GM23248 (cell line): ENCODE results near the gene WBP1. TPM values are rescaled to one million over a fixed set of nuclear protein-coding genes. Genes with fewer than 3 reads are reported as not detected.

Source experiments
- DNase-seq: peaks from one replicate; pipeline ENCODE4 v3.0.0-alpha.2; 2015
- H2AFZ ChIP-seq: fragments of 200-600 bp; sonication (generic); 2 replicates; pipeline ENCODE4 v1.6.1; 2016; ENCODE audit warnings: antibody characterized with exemption
- H3F3A ChIP-seq: fragments of 200-600 bp; sonication (generic); 2 replicates; pipeline ENCODE4 v1.6.1; 2016; ENCODE audit warnings: mild to moderate bottlenecking, antibody characterized with exemption, mixed run types; ENCODE audit not compliant: insufficient read depth
- H3K27ac ChIP-seq: fragments of 200-600 bp; sonication (generic); 2 replicates; pipeline ENCODE4 v1.5.1; 2016; ENCODE audit warnings: mild to moderate bottlenecking
- H3K27me3 ChIP-seq: fragments of 200-600 bp; sonication (generic); replicated peaks from 2 replicates; pipeline ENCODE4 v1.6.1; 2016; ENCODE audit warnings: mild to moderate bottlenecking; ENCODE audit not compliant: insufficient read depth
- H3K36me3 ChIP-seq: fragments of 200-600 bp; sonication (generic); 2 replicates; pipeline ENCODE4 v1.6.1; 2016; ENCODE audit warnings: low read depth, mild to moderate bottlenecking
- H3K4me1 ChIP-seq: fragments of 200-600 bp; sonication (generic); 2 replicates; pipeline ENCODE4 v1.6.1; 2016; ENCODE audit warnings: mild to moderate bottlenecking; ENCODE audit not compliant: insufficient read depth
- H3K4me2 ChIP-seq: fragments of 200-600 bp; sonication (generic); one replicate; pipeline ENCODE4 v1.6.1; 2016; ENCODE audit warnings: mild to moderate bottlenecking; ENCODE audit not compliant: unreplicated experiment
- H3K4me3 ChIP-seq: fragments of 200-600 bp; sonication (generic); 2 replicates; pipeline ENCODE4 v1.5.1; 2016; ENCODE audit warnings: mild to moderate bottlenecking
- H3K79me2 ChIP-seq: fragments of 200-600 bp; sonication (generic); 2 replicates; pipeline ENCODE4 v1.6.1; 2016; ENCODE audit warnings: mild to moderate bottlenecking; ENCODE audit not compliant: insufficient read depth
- H3K9ac ChIP-seq: fragments of 200-600 bp; sonication (generic); 2 replicates; pipeline ENCODE4 v1.6.1; 2016; ENCODE audit warnings: mild to moderate bottlenecking
- H3K9me2 ChIP-seq: fragments of 200-600 bp; sonication (generic); 2 replicates; pipeline ENCODE4 v1.6.1; 2016; ENCODE audit warnings: mixed run types, mild to moderate bottlenecking, moderate library complexity; ENCODE audit not compliant: insufficient read depth
- H3K9me3 ChIP-seq: fragments of 200-600 bp; sonication (generic); one replicate; pipeline ENCODE4 v1.6.1; 2017; ENCODE audit warnings: low read depth
- H4K20me1 ChIP-seq: fragments of 200-600 bp; sonication (generic); 2 replicates; pipeline ENCODE4 v1.6.0; 2016; ENCODE audit not compliant: insufficient read depth
- EZH2 ChIP-seq: fragments of 200-600 bp; sonication (generic); IDR thresholded peaks from 2 replicates; pipeline ENCODE4 v1.6.1; 2018; ENCODE audit warnings: antibody characterized with exemption, mild to moderate bottlenecking; ENCODE audit not compliant: insufficient read depth, poor library complexity, severe bottlenecking
- EZH2phosphoT487 ChIP-seq: fragments of 200-600 bp; sonication (generic); IDR thresholded peaks from 2 replicates; pipeline ENCODE4 v1.6.1; 2018; ENCODE audit warnings: antibody characterized with exemption, moderate library complexity, mild to moderate bottlenecking, low read depth; ENCODE audit not compliant: insufficient read depth
- WGBS, 2 experiments: methylation state at CpG; one replicate each; pipeline ENCODE4 v1.1.6; 2015 to 2017; ENCODE audit warnings: low lambda C conversion rate in 2 of 2, low coverage in 1 of 2; ENCODE audit errors: missing lambda C conversion rate in 2 of 2; 5-methylcytosine and 5-hydroxymethylcytosine counted together
- in situ Hi-C: fragments of 300-500 bp; cut with MboI; formaldehyde crosslinking; loops from 2 replicates; pipeline ENCODE4 v1.15.0; 2020
- polyA plus RNA-seq: library from polyadenylated mRNA; unstranded; fragments of >200 nt; fragmentation: Nextera tagmentation; extraction: Ambion mirVana; gene quantifications from 2 replicates; pipeline ENCODE4 v1.2.1, GENCODE V29; 2016
- total RNA-seq: library from RNA; depleted of rRNA; stranded (reverse); fragments of >200 nt; shearing (Covaris generic); gene quantifications from 2 replicates; pipeline ENCODE4 v1.2.3, GENCODE V29; 2014

The WBP1 gene
- total and polyA plus RNA-seq, 2 experiments from 2014 or later: 47.1 to 58.7 TPM

DNA sequence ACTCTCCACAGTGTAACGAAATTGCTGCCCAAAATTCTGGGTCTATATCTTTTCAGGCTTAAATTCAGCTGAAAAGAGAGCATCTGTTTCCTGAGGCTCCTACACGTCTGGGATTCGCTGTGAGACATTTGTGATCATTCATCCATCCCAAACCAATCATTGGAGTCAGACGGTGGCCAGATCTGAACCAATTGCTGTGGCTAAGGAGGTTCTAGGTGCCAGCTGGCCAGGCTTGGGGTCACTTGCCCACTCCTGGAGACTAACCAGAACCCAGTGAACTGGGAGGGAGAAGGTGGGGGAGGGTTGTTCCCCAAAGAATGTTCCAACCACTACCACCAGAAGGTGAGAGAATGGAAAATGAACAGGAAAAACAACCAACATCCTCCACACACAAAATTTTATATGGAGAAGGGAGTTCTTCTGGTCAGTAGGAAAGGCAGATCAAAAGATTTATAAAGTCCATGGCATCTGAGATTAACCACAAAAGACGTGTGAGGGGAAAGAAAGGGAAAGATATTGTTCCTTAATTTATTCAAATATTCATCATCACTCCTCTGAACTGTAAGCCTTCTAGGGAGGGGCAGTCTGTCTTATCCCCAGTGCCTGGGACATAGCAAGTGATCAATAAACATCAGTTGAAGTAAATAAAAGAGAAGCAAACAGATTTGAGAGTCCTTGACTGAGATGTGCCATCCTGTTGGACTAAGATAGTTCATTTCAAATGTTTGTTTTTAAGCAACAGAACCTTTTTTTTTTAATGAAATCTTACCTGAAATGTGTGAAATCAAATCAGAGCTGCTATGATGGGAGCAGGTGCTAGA, 13.5 kb upstream of the WBP1 start:
- Histone ChIP-seq H3K4me2 (peak overlapping the region; percentile 56), H3K27me3 (no peaks in the 10 kb centered on the region), H3K79me2 (peaks cover 1% of the 10 kb centered on the region), H3K27ac (no peak overlapping the region), H3K9me2 (no peaks in the 10 kb centered on the region), H4K20me1 (no peaks in the 10 kb centered on the region), H3K4me1 (peaks cover 4% of the 10 kb centered on the region; the same call in 1 of the 2 replicates), H3K4me3 (no peak overlapping the region), H2AFZ (peak overlapping the region; percentile 16; the same call in 1 of the 2 replicates), H3F3A (0 out of 2 replicates have a peak, but pooled peaks cover 4% of the 10 kb centered on the region), H3K36me3 (no peaks in the 10 kb centered on the region), H3K9ac (no peak overlapping the region), H3K9me3 (no peaks in the 10 kb centered on the region)
- 14 to 15% methylated on average over 5 of the region's 5 CpGs for WGBS, 2 experiments
- TF ChIP-seq EZH2: no peak
- no peak for TF ChIP-seq EZH2phosphoT487
- no peak for DNase-seq
- in situ Hi-C loops: no loop called here

GRCh38 chr2:74447230-74447999, 10.8 kb upstream of the WBP1 start:
- no peaks in the 10 kb centered on the region for H3K9me3 ChIP-seq
- H3K79me2 ChIP-seq: no peaks in the 10 kb centered on the region

DNA sequence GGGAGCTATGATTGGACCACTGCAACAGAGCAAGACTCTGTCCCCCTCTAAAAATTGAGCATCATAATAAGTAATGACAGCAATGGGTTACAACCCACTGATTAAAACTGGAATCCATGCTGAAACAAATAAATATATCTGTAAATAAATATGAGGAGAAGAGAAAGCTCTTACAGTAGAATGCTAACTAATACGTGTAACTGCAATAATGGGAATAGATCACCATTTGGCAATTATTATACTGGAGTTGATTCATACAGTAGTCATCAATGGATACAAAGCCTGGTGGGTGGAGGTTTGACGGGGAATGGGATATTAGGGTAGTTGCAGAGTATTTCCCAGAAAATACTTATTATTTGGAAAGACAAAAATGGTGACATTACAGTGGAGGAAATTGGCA, 9.5 kb upstream of the WBP1 start:
- no peaks in the 10 kb centered on the region for H3K79me2 ChIP-seq
- TF ChIP-seq EZH2phosphoT487 (no peak), EZH2 (no peak)
- peak; percentile 67 for DNase-seq
- H3K27ac ChIP-seq: no peak overlapping the region
- 0 out of 2 replicates have a peak, but pooled peaks cover 3% of the 10 kb centered on the region for H3F3A ChIP-seq
- H3K36me3 ChIP-seq: no peaks in the 10 kb centered on the region
- no peaks in the 10 kb centered on the region for H3K9me2 ChIP-seq
- no peak overlapping the region for H3K4me2 ChIP-seq
- no peak overlapping the region for H3K9ac ChIP-seq
- H3K9me3 ChIP-seq: no peaks in the 10 kb centered on the region
- H3K27me3 ChIP-seq: no peaks in the 10 kb centered on the region
- no peak overlapping the region for H2AFZ ChIP-seq
- in situ Hi-C loops: no loop called here
- no peaks in the 10 kb centered on the region for H4K20me1 ChIP-seq
- WGBS, 2 experiments: 0% methylated on average over 2 of the region's 2 CpGs
- 0 out of 2 replicates have a peak, but pooled peaks cover 3% of the 10 kb centered on the region for H3K4me1 ChIP-seq
- no peak overlapping the region for H3K4me3 ChIP-seq

More at GRCh38 chr2:74447230-74447999, 10.8 kb upstream of the WBP1 start:
- Histone ChIP-seq H3F3A (0 out of 2 replicates have a peak, but pooled peaks cover 4% of the 10 kb centered on the region), H3K9me2 (no peaks in the 10 kb centered on the region), H3K36me3 (no peaks in the 10 kb centered on the region), H3K27me3 (no peaks in the 10 kb centered on the region), H3K4me1 (0 out of 2 replicates have a peak, but pooled peaks cover 4% of the 10 kb centered on the region), H3K4me3 (no peak overlapping the region), H4K20me1 (no peaks in the 10 kb centered on the region), H3K4me2 (no peak overlapping the region), H3K27ac (no peak overlapping the region), H2AFZ (no peak overlapping the region), H3K9ac (no peak overlapping the region)
- TF ChIP-seq EZH2: no peak
- no peak for DNase-seq
- in situ Hi-C loops: no loop called here
- WGBS, 2 experiments: 74 to 75% methylated on average over 5 of the region's 5 CpGs

GRCh38 chr2:74450570-74451190, 7.6 kb upstream of the WBP1 start:
- in situ Hi-C loops: no loop called here
- peaks cover 7% of the 10 kb centered on the region for H3K79me2 ChIP-seq
- no peaks in the 10 kb centered on the region for H3K36me3 ChIP-seq
- no peak overlapping the region for H2AFZ ChIP-seq
- H4K20me1 ChIP-seq: no peaks in the 10 kb centered on the region
- H3K9ac ChIP-seq: no peak overlapping the region
- no peak overlapping the region for H3K27ac ChIP-seq
- no peaks in the 10 kb centered on the region for H3F3A ChIP-seq
- 72 to 74% methylated on average over 3 of the region's 3 CpGs for WGBS, 2 experiments
- H3K9me2 ChIP-seq: no peaks in the 10 kb centered on the region
- TF ChIP-seq EZH2: no peak
- TF ChIP-seq EZH2phosphoT487: no peak
- no peak overlapping the region for H3K4me3 ChIP-seq
- no peak overlapping the region for H3K4me2 ChIP-seq
- H3K9me3 ChIP-seq: no peaks in the 10 kb centered on the region
- H3K27me3 ChIP-seq: no peaks in the 10 kb centered on the region
- peaks cover 3% of the 10 kb centered on the region for H3K4me1 ChIP-seq
- no peak for DNase-seq
